ENCODE data around the gene CLDN11. TPM values are rescaled to one million over a fixed set of nuclear protein-coding genes. Genes with fewer than 3 reads are reported as not detected.

Gene CLDN11
- total and polyA plus RNA-seq, 2 of the 8 experiments (the other 6 are each of a cell fraction or from before 2014, with no cell fraction given): 4.8 to 12.5 TPM

GRCh38 chr3:170405101-170405500 is 13.6 kb upstream of the CLDN11 start (continued):
- TF ChIP-seq, protein P1, sequence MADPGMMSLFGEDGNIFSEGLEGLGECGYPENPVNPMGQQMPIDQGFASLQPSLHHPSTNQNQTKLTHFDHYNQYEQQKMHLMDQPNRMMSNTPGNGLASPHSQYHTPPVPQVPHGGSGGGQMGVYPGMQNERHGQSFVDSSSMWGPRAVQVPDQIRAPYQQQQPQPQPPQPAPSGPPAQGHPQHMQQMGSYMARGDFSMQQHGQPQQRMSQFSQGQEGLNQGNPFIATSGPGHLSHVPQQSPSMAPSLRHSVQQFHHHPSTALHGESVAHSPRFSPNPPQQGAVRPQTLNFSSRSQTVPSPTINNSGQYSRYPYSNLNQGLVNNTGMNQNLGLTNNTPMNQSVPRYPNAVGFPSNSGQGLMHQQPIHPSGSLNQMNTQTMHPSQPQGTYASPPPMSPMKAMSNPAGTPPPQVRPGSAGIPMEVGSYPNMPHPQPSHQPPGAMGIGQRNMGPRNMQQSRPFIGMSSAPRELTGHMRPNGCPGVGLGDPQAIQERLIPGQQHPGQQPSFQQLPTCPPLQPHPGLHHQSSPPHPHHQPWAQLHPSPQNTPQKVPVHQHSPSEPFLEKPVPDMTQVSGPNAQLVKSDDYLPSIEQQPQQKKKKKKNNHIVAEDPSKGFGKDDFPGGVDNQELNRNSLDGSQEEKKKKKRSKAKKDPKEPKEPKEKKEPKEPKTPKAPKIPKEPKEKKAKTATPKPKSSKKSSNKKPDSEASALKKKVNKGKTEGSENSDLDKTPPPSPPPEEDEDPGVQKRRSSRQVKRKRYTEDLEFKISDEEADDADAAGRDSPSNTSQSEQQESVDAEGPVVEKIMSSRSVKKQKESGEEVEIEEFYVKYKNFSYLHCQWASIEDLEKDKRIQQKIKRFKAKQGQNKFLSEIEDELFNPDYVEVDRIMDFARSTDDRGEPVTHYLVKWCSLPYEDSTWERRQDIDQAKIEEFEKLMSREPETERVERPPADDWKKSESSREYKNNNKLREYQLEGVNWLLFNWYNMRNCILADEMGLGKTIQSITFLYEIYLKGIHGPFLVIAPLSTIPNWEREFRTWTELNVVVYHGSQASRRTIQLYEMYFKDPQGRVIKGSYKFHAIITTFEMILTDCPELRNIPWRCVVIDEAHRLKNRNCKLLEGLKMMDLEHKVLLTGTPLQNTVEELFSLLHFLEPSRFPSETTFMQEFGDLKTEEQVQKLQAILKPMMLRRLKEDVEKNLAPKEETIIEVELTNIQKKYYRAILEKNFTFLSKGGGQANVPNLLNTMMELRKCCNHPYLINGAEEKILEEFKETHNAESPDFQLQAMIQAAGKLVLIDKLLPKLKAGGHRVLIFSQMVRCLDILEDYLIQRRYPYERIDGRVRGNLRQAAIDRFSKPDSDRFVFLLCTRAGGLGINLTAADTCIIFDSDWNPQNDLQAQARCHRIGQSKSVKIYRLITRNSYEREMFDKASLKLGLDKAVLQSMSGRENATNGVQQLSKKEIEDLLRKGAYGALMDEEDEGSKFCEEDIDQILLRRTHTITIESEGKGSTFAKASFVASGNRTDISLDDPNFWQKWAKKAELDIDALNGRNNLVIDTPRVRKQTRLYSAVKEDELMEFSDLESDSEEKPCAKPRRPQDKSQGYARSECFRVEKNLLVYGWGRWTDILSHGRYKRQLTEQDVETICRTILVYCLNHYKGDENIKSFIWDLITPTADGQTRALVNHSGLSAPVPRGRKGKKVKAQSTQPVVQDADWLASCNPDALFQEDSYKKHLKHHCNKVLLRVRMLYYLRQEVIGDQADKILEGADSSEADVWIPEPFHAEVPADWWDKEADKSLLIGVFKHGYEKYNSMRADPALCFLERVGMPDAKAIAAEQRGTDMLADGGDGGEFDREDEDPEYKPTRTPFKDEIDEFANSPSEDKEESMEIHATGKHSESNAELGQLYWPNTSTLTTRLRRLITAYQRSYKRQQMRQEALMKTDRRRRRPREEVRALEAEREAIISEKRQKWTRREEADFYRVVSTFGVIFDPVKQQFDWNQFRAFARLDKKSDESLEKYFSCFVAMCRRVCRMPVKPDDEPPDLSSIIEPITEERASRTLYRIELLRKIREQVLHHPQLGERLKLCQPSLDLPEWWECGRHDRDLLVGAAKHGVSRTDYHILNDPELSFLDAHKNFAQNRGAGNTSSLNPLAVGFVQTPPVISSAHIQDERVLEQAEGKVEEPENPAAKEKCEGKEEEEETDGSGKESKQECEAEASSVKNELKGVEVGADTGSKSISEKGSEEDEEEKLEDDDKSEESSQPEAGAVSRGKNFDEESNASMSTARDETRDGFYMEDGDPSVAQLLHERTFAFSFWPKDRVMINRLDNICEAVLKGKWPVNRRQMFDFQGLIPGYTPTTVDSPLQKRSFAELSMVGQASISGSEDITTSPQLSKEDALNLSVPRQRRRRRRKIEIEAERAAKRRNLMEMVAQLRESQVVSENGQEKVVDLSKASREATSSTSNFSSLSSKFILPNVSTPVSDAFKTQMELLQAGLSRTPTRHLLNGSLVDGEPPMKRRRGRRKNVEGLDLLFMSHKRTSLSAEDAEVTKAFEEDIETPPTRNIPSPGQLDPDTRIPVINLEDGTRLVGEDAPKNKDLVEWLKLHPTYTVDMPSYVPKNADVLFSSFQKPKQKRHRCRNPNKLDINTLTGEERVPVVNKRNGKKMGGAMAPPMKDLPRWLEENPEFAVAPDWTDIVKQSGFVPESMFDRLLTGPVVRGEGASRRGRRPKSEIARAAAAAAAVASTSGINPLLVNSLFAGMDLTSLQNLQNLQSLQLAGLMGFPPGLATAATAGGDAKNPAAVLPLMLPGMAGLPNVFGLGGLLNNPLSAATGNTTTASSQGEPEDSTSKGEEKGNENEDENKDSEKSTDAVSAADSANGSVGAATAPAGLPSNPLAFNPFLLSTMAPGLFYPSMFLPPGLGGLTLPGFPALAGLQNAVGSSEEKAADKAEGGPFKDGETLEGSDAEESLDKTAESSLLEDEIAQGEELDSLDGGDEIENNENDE (IDR thresholded peaks at IDR 0.05; ENCODE audit: insufficient replicate concordance, low read length): no peak
- TF ChIP-seq SP1 (IDR thresholded peaks at IDR 0.05; ENCODE audit: low read depth, low read length) (no peak), YY1 (IDR thresholded peaks at IDR 0.05; ENCODE audit: low read depth, low read length) (no peak)

Measured in H1 (cell line).